DMS153 treated with DMSO at 0.1 percent for 48 hours (cell line): Measurements from ENCODE around the gene MAP3K13.
A peak's percentile ranks its signal among the peaks of the same experiment; 100 is the strongest.
"Not testable (repeated sequence)": the region's sequence is repeated elsewhere in the genome, so short reads cannot be mapped to it uniquely, and the experiment has no call there.

Experiments used
- DNase-seq: peaks from one replicate; lab custom pipeline; 2025; ENCODE audit not compliant: unreplicated experiment; lab: John Stamatoyannopoulos, UW

The MAP3K13 gene

GRCh38 chr3:185393055-185393454 lies 30.1 kb downstream of the MAP3K13 start:
- DNase-seq, result no peak

- no peak for DNase-seq
Measured at GRCh38 chr3:185397676-185398075, 34.7 kb downstream of the MAP3K13 start.

GRCh38 chr3:185399737-185400667 lies 37.1 kb downstream of the MAP3K13 start:
- no peak for DNase-seq

GRCh38 chr3:185400866-185401265 lies 37.9 kb downstream of the MAP3K13 start:
- no peak for DNase-seq

- peak; percentile 11 for DNase-seq
Measured at GRCh38 chr3:185401319-185401955, 38.5 kb downstream of the MAP3K13 start.

- no peak for DNase-seq
Measured at GRCh38 chr3:185402561-185402960, 39.6 kb downstream of the MAP3K13 start.

- no peak for DNase-seq
Measured at GRCh38 chr3:185403002-185403401, 40.1 kb downstream of the MAP3K13 start.

- no peak for DNase-seq
Measured at GRCh38 chr3:185405243-185405642, 42.3 kb downstream of the MAP3K13 start.

- DNase-seq, result no peak
Measured at GRCh38 chr3:185405664-185406063, 42.7 kb downstream of the MAP3K13 start.

- DNase-seq, result no peak
Measured at GRCh38 chr3:185406121-185406620, 43.2 kb downstream of the MAP3K13 start.

- DNase-seq, result no peak
Measured at GRCh38 chr3:185409957-185410356, 47.0 kb downstream of the MAP3K13 start.

GRCh38 chr3:185411133-185411532 lies 48.2 kb downstream of the MAP3K13 start:
- DNase-seq, result no peak

GRCh38 chr3:185416513-185416912 lies 53.6 kb downstream of the MAP3K13 start:
- no peak for DNase-seq

- DNase-seq, result not testable (repeated sequence)
Measured at GRCh38 chr3:185418561-185418977, 55.6 kb downstream of the MAP3K13 start.

- no peak for DNase-seq
Measured at GRCh38 chr3:185420762-185421161, 57.8 kb downstream of the MAP3K13 start.

- DNase-seq, result no peak
Measured at GRCh38 chr3:185421577-185422232, 58.8 kb downstream of the MAP3K13 start.

- no peak for DNase-seq
Measured at GRCh38 chr3:185422677-185423076, 59.7 kb downstream of the MAP3K13 start.

- DNase-seq, result no peak
Measured at GRCh38 chr3:185423178-185423577, 60.2 kb downstream of the MAP3K13 start.

- no peak for DNase-seq
Measured at GRCh38 chr3:185424435-185424834, 61.5 kb downstream of the MAP3K13 start.

GRCh38 chr3:185430375-185430774 lies 67.4 kb downstream of the MAP3K13 start:
- DNase-seq, result no peak

GRCh38 chr3:185439745-185440466 lies 77.0 kb downstream of the MAP3K13 start:
- DNase-seq, result no peak
